HEK293T (cell line): ENCODE results near the gene LRP5.
"Not testable (repeated sequence)": the region's sequence is repeated elsewhere in the genome, so short reads cannot be mapped to it uniquely, and the experiment has no call there.

Experiments used
- BHLHE40 ChIP-seq: fragments of 450-650 bp; IDR thresholded peaks from 2 replicates; pipeline ENCODE4 v1.6.1; 2016; ENCODE audit warnings: mild to moderate bottlenecking, moderate library complexity, borderline replicate concordance
- ELF4 ChIP-seq: fragments of 450-650 bp; IDR thresholded peaks from 2 replicates; pipeline ENCODE4 v1.6.1; 2017; ENCODE audit warnings: antibody characterized with exemption
- FOXK2 ChIP-seq: fragments of 450-650 bp; IDR thresholded peaks from 2 replicates; pipeline ENCODE4 v1.6.1; 2016; ENCODE audit warnings: mild to moderate bottlenecking
- FOXM1 ChIP-seq: fragments of 450-650 bp; IDR thresholded peaks from 2 replicates; pipeline ENCODE4 v1.6.1; 2017; ENCODE audit warnings: mild to moderate bottlenecking, borderline replicate concordance
- HDGF ChIP-seq: fragments of 450-650 bp; IDR thresholded peaks from 2 replicates; pipeline ENCODE4 v1.6.1; 2017; ENCODE audit warnings: antibody characterized with exemption, borderline replicate concordance
- SP1 ChIP-seq: fragments of 450-650 bp; IDR thresholded peaks from 2 replicates; pipeline ENCODE4 v1.6.1; 2017
- SUZ12 ChIP-seq: fragments of 450-650 bp; IDR thresholded peaks from 2 replicates; pipeline ENCODE4 v1.6.1; 2016; ENCODE audit warnings: mild to moderate bottlenecking
- TARDBP ChIP-seq: fragments of 450-650 bp; IDR thresholded peaks from 2 replicates; pipeline ENCODE4 v1.6.1; 2016

- not testable (repeated sequence) for TF ChIP-seq FOXK2, BHLHE40, FOXM1, ELF4, SUZ12, TARDBP, HDGF, SP1
These were observed 32.4 kb downstream of the LRP5 start for GRCh38 chr11:68344821-68345220.
